Stomach (tissue), 4 donors: Measurements from ENCODE around the gene MAGI2.

ENCODE experiments used
- POLR2A ChIP-seq, 4 donors: fragments of 450-650 bp; IDR thresholded peaks; one replicate each; pipeline ENCODE4 v1.6.1; 2016; ENCODE audit warnings: antibody characterized with exemption in 4 of 4, control low read depth in 2 of 4, mild to moderate bottlenecking in 1 of 4, moderate library complexity in 1 of 4
- TF ChIP-seq, protein P1 (sequence below), 7 experiments: fragments of 450-650 bp in 4 of 7; fragments of 200-600 bp in 3 of 7; sonication (generic) in 3 of 7; IDR thresholded peaks; one replicate each; pipeline ENCODE4 v1.5.1; 2016 to 2019; ENCODE audit warnings: antibody characterized with exemption in 7 of 7, control low read depth in 2 of 7, mild to moderate bottlenecking in 1 of 7

DNA sequence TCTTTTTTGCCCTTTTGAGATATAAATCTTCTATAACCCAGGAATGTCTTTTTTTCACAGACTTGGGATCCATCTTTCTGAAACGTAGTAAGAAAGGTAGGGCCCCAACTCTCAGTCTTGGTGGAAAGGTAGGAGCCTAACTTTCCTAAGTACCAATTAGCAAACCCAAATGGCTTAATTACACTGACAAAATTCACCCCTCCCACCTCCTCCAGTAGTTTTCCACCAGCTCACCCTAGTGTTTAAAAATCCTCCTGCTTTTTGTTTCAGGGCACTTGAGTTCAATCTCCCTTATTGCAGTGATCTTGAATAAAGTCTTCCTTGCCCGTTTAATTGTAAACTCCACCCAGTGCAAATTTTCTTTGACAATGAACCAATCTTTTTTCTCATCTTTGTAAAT, 1054.9 kb downstream of the MAGI2 start:
- no peak for TF ChIP-seq POLR2A (IDR thresholded peaks at IDR 0.05)
- TF ChIP-seq, protein P1, sequence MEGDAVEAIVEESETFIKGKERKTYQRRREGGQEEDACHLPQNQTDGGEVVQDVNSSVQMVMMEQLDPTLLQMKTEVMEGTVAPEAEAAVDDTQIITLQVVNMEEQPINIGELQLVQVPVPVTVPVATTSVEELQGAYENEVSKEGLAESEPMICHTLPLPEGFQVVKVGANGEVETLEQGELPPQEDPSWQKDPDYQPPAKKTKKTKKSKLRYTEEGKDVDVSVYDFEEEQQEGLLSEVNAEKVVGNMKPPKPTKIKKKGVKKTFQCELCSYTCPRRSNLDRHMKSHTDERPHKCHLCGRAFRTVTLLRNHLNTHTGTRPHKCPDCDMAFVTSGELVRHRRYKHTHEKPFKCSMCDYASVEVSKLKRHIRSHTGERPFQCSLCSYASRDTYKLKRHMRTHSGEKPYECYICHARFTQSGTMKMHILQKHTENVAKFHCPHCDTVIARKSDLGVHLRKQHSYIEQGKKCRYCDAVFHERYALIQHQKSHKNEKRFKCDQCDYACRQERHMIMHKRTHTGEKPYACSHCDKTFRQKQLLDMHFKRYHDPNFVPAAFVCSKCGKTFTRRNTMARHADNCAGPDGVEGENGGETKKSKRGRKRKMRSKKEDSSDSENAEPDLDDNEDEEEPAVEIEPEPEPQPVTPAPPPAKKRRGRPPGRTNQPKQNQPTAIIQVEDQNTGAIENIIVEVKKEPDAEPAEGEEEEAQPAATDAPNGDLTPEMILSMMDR (IDR thresholded peaks at IDR 0.05): no peak
